ENCODE data around the gene NOSIP.

The NOSIP gene

DNA sequence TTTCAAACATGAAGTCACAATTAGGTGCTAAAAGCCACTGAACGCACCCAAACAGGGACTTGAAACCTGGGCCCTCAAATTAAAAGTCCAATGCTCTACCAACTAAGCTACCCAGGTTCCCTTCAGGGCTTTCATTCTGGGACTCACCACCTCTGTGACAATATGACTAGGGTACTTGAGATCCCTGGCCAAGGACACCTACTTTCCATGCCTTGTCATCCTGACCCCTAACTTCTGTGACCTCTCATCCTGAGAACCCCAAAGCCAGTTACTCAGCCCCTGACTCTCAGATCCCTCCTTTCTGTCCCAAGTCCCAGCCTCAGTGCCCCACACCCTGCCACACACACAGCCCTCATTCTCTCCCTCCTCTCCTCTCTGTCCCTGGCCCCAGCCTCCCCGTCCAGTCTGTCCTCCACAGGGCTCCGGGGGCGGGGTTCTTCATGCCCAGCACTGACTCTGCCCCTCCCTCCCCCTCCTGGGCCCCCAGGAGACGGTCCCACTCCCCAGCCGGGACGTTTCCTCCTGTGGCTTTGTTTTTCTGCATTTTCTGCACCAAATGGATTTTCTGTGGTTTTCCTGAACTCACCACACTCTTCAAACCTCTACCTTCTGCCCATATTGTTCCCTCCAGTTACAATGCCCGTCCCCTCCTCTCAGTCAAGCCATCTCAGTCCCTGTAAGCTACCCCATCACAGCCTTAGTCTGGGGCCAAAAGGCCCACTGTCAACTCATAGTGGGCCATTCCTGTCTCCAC lies 45.5 kb downstream of the NOSIP start:
- H3K4me1 Mint-ChIP-seq (ENCODE audit: low read depth), result peaks cover 16% of the 10 kb centered on the region
- H3K9me3 Mint-ChIP-seq, result no peaks in the 10 kb centered on the region
- H3K27ac Mint-ChIP-seq, result peak overlapping the region; percentile 79
- H3K27me3 Mint-ChIP-seq (ENCODE audit: low read depth), result no peaks in the 10 kb centered on the region
- peak overlapping the region; percentile 88 for H3K4me3 Mint-ChIP-seq
- H3K36me3 Mint-ChIP-seq (ENCODE audit: low read depth), result peaks cover 2% of the 10 kb centered on the region

DNA sequence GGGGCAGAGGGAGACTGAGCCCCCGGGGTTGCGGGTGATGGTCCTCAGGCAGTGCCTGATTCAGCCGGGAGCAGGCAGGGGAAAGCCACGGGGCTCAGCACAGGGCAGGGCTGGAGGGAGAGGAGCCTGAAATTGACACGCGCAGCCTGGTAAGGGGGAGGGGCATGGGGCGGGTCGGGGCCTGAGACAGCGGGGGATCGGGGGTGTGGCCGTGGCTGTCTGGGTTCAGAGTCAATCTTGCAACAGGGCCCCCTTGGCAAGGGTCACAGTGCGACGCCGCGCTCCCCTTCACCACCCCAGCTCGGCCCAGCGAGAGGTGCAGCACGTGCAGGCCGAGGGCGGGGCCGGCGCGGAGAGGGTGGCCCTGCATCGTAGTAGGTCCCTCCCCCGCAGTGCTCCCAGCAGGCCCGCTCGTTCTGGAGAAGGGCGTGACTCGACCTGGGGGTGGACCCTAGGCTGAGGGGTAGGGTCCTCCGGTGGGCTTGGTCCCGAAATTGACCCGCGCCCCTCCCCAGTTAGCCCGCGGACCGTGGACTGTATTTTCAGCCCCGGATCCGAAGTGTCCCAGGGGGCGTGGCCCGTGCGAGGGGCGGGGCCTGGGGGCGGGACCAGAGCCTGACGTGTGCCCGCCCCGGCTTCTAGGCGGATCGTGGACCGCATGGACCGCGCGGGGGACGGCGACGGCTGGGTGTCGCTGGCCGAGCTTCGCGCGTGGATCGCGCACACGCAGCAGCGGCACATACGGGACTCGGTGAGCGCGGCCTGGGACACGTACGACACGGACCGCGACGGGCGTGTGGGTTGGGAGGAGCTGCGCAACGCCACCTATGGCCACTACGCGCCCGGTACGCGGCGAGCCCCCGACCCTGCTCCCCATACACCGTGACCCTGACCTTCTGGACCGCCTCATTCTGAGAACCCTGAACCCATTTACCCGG lies 46.5 kb downstream of the NOSIP start:
- H3K36me3 Mint-ChIP-seq (ENCODE audit: low read depth), result peaks cover 2% of the 10 kb centered on the region
- no peaks in the 10 kb centered on the region for H3K27me3 Mint-ChIP-seq (ENCODE audit: low read depth)
- H3K4me1 Mint-ChIP-seq (ENCODE audit: low read depth), result peaks cover 16% of the 10 kb centered on the region
- no peaks in the 10 kb centered on the region for H3K9me3 Mint-ChIP-seq
- H3K4me3 Mint-ChIP-seq, result peak overlapping the region; percentile 88
- H3K27ac Mint-ChIP-seq, result peak overlapping the region; percentile 80

DNA sequence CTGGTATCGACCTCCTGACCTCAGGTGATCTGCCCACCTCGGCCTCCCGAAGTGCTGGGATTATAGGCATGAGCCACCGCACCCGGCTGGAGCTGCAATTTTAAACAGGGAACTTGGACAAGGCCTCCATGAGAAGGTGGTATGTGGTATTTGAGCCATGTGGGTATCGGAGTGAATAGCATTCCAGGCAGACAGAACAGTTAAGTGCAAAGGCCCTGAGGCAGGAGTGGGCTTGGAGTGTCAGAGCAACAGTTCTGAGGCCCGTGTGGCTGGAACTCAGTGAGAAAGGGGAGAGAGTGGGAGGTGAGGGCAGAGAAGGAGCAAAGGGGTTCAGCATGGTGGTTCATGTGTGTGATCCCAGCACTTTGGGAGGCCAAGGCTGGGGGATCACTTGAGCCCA lies 49.6 kb downstream of the NOSIP start:
- H3K27me3 Mint-ChIP-seq (ENCODE audit: low read depth), result peaks cover 3% of the 10 kb centered on the region
- H3K4me1 Mint-ChIP-seq (ENCODE audit: low read depth), result peaks cover 27% of the 10 kb centered on the region
- H3K27ac Mint-ChIP-seq, result no peak overlapping the region
- H3K4me3 Mint-ChIP-seq, result peak overlapping the region; percentile 28
- H3K36me3 Mint-ChIP-seq (ENCODE audit: low read depth), result peaks cover 2% of the 10 kb centered on the region
- H3K9me3 Mint-ChIP-seq, result no peaks in the 10 kb centered on the region

DNA sequence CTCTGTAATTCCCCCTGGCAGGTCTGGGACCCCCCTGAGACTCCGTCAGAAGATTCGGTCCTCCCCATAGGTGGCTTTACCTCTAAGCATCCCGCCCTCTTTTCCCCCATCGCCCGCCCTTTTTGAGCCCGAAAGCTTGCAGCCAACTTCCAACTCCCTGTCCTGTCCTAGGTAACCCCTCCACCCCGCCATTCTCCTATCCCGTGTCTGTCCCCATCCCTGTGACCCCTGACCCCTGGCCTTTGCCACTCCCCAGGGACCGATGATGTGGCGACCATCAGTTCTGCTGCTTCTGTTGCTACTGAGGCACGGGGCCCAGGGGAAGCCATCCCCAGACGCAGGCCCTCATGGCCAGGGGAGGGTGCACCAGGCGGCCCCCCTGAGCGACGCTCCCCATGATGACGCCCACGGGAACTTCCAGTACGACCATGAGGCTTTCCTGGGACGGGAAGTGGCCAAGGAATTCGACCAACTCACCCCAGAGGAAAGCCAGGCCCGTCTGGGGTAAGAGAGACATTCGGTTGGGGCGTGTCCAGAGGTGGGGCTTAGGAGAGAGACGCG lies 52.1 kb downstream of the NOSIP start:
- peak overlapping the region; percentile 84 for H3K4me3 Mint-ChIP-seq
- H3K27ac Mint-ChIP-seq, result no peak overlapping the region
- H3K27me3 Mint-ChIP-seq (ENCODE audit: low read depth), result peaks cover 3% of the 10 kb centered on the region
- peaks cover 15% of the 10 kb centered on the region for H3K4me1 Mint-ChIP-seq (ENCODE audit: low read depth)
- no peaks in the 10 kb centered on the region for H3K9me3 Mint-ChIP-seq
- no peaks in the 10 kb centered on the region for H3K36me3 Mint-ChIP-seq (ENCODE audit: low read depth)

DNA sequence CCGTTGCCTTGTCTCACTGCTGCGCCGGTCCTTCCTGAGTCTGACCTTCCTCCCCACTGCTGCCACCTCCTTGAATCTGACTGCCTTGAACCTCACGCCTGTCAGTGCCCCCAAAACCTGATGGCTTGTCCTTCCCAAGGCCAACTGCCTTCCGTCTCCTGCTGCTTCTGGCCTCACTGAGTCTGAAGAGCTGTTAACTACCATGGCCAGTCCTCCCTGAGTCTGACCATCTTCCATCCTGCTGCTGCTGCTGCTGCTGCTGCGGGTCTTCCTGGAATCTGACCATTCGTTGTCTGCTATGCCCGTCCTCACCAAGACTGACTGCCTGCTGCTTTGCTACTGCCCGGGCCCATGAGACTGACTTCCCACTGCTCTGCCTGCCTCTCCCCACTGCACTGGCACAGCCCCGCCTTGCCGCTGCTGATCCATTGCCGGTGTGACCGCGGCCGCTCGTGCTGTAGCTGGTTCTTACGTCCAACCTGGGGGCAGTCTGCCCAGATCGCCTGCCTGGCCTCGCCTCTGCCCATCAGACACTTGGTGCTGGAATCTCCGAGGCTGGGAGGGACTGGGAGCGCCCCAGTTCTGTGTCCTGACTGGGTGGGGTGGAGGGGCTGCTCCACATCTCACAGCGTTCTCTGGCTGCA lies 55.4 kb downstream of the NOSIP start:
- Mint-ChIP-seq H3K27me3 (ENCODE audit: low read depth) (peaks cover 7% of the 10 kb centered on the region), H3K4me1 (ENCODE audit: low read depth) (peaks cover 12% of the 10 kb centered on the region), H3K9me3 (no peaks in the 10 kb centered on the region), H3K4me3 (no peak overlapping the region), H3K36me3 (ENCODE audit: low read depth) (no peaks in the 10 kb centered on the region), H3K27ac (no peak overlapping the region)

DNA sequence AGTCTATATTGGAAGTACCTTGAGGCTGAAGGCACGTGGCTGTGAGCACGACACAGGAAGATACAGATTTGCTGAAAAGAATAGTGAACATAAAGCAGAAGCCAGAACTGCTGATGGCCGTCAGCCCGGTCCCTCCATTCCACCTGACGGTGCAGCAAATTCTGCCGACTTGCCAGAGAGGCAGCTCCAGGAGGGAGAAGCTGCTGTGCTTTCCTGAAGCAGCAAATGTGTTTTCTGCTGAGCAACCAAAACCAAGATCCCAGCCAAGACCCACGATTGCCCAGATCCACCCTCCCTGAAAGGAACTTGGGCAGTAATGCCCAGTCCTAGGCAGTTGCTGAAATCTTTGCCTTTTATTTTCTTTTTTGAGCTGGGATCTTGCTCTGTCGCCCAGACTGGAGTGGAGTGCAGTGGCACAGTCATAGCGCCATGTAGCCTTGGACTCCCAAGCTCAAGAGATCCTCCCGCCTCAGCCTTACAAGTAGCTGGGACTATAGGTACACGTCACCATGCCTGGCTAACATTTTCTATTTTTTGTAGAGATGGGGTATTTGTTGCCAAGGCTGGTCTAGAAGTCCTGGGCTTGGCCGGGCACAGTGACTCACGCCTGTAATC lies 59.5 kb downstream of the NOSIP start:
- Mint-ChIP-seq H3K4me1 (ENCODE audit: low read depth) (peaks cover 2% of the 10 kb centered on the region), H3K27ac (no peak overlapping the region), H3K27me3 (ENCODE audit: low read depth) (peaks cover 18% of the 10 kb centered on the region), H3K36me3 (ENCODE audit: low read depth) (no peaks in the 10 kb centered on the region), H3K4me3 (no peak overlapping the region), H3K9me3 (no peaks in the 10 kb centered on the region)

DNA sequence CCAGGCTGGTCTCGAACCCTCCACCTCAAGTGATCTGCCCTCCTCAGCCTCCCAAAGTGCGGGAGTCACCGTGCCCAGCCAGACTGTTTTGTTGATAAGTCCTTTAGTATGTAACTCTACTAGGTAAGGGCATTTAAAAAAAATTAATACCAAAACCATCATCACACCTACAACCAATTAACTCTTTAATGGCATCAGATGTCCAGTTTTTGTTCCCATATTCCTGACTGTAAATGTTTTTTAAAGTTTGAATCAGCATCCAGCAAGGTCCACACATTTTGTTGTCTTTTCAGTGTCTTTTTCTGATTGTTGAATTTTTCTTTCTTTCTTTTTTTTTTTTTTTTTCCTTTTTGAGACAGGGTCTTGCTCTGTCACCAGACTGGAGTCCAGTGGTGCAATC lies 62.3 kb downstream of the NOSIP start:
- no peaks in the 10 kb centered on the region for H3K36me3 Mint-ChIP-seq (ENCODE audit: low read depth)
- H3K9me3 Mint-ChIP-seq, result no peaks in the 10 kb centered on the region
- no peak overlapping the region for H3K4me3 Mint-ChIP-seq
- peaks cover 9% of the 10 kb centered on the region for H3K4me1 Mint-ChIP-seq (ENCODE audit: low read depth)
- no peak overlapping the region for H3K27ac Mint-ChIP-seq
- peaks cover 21% of the 10 kb centered on the region for H3K27me3 Mint-ChIP-seq (ENCODE audit: low read depth)

DNA sequence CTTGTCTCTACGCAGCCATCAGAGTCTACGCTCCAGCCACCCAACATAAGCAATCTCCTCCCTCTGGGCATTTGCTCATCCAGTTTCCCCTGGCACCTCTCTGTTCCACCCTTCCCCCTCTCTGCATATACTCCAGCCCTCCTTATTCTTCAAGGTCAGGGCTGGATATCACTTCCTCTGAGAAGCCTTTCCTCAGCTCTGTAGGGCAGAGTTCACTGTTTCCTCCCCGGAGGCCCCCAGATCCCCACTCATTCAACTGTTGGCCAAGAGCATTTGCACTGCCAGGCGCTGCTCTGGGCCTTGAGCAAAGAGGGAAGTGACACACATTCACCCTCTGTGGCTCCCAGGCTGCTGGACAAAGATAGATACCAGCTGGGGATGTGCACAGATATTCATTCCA lies 64.6 kb downstream of the NOSIP start:
- peak overlapping the region; percentile 14 for H3K4me3 Mint-ChIP-seq
- no peaks in the 10 kb centered on the region for H3K36me3 Mint-ChIP-seq (ENCODE audit: low read depth)
- H3K27me3 Mint-ChIP-seq (ENCODE audit: low read depth), result peaks cover 24% of the 10 kb centered on the region
- no peaks in the 10 kb centered on the region for H3K9me3 Mint-ChIP-seq
- H3K27ac Mint-ChIP-seq, result no peak overlapping the region
- H3K4me1 Mint-ChIP-seq (ENCODE audit: low read depth), result peaks cover 19% of the 10 kb centered on the region

DNA sequence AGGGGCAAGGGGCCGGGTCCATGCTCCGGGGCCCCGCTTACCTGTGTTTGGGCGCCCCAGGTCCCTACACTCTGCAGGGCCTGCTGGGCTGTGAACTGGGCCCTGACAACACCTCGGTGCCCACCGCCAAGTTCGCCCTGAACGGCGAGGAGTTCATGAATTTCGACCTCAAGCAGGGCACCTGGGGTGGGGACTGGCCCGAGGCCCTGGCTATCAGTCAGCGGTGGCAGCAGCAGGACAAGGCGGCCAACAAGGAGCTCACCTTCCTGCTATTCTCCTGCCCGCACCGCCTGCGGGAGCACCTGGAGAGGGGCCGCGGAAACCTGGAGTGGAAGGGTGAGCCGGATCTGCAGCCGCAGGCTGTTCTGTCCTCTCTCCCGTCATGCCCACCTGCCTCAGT lies 66.2 kb downstream of the NOSIP start:
- Mint-ChIP-seq H3K9me3 (no peaks in the 10 kb centered on the region), H3K27me3 (ENCODE audit: low read depth) (peaks cover 17% of the 10 kb centered on the region), H3K36me3 (ENCODE audit: low read depth) (no peaks in the 10 kb centered on the region), H3K4me3 (no peak overlapping the region), H3K27ac (no peak overlapping the region), H3K4me1 (ENCODE audit: low read depth) (peaks cover 19% of the 10 kb centered on the region)

DNA sequence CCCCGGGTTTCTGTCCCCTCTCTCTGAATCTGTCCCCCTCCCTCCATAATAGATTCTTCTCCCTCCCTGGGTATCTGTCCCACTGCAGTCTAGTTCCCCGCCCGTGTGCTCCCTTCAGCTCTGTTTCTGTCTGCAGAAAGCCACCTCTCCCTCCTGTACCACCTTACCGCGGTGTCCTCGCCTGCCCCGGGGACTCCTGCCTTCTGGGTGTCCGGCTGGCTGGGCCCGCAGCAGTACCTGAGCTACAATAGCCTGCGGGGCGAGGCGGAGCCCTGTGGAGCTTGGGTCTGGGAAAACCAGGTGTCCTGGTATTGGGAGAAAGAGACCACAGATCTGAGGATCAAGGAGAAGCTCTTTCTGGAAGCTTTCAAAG lies 66.6 kb downstream of the NOSIP start:
- Mint-ChIP-seq H3K9me3 (no peaks in the 10 kb centered on the region), H3K36me3 (ENCODE audit: low read depth) (no peaks in the 10 kb centered on the region), H3K4me1 (ENCODE audit: low read depth) (peaks cover 19% of the 10 kb centered on the region), H3K27me3 (ENCODE audit: low read depth) (peaks cover 15% of the 10 kb centered on the region), H3K4me3 (peak overlapping the region; percentile 82), H3K27ac (peak overlapping the region; percentile 49)

DNA sequence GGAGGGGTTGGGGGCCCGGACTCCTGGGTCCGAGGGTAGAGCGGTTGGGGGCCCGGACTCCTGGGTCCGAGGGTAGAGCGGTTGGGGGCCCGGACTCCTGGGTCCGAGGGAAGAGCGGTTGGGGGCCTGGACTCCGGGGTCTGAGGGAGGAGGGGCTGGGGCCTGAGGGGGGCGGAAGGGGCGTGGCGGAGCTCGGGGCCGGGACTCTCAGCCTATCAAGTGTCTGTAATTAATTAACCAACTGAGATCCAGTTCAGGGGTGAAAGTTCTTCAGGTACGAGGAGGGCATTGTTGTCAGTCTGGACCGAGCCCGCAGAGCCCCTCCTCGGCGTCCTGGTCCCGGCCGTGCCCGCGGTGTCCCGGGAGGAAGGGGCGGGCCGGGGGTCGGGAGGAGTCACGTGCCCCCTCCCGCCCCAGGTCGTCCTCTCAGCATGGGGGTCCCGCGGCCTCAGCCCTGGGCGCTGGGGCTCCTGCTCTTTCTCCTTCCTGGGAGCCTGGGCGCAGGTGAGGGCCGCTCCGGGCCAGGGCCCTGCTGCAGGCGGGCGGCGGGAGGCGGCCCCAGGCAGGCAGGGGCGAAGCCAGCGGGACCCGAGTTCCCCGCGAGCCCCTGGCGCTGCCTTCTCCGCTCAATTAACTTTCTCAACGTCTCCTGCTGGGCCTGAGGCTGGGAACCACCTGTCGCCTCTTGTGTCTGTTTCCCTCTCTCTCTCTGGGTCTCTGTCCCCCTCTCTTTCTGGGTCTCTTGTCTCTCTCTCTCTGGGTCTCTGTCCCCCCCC lies 67.2 kb downstream of the NOSIP start:
- no peaks in the 10 kb centered on the region for H3K9me3 Mint-ChIP-seq
- H3K27me3 Mint-ChIP-seq (ENCODE audit: low read depth), result peaks cover 15% of the 10 kb centered on the region
- H3K4me1 Mint-ChIP-seq (ENCODE audit: low read depth), result peaks cover 19% of the 10 kb centered on the region
- H3K27ac Mint-ChIP-seq, result peak overlapping the region; percentile 49
- H3K4me3 Mint-ChIP-seq, result peak overlapping the region; percentile 82
- no peaks in the 10 kb centered on the region for H3K36me3 Mint-ChIP-seq (ENCODE audit: low read depth)

DNA sequence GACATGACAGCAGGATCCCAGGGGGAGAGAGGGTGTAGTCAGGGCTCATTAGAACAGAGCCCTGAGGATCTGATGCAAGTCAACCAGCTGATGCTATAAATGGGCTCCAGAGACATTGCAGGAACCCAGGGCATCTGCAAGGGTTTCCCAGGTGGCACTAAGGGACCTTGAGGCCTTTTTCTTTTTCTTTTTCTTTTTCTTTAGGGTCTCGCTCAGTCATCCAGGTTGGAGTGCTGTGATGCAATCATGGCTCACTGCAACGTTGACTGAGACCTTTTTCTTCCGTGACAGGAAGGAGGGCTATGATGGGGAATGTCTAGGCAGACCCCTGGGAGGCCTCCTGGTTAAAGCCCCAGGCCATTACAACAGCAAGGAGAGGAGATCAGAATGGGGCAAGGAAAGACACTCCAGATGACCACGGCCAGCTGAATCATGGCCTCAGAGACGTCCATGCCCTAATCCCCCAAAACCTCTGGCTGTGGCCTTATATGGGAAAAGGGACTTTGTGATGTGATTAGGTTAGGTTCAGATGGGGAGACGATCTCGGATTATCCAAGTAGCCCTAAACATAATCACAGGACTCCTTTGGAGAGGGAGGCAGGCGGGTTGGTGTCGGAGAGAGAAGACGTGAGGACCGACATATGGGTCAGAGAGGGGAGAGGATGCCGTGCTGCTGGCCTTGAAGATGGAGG lies 72.4 kb downstream of the NOSIP start:
- Mint-ChIP-seq H3K27me3 (ENCODE audit: low read depth) (peaks cover 4% of the 10 kb centered on the region), H3K9me3 (no peaks in the 10 kb centered on the region), H3K36me3 (ENCODE audit: low read depth) (no peaks in the 10 kb centered on the region), H3K4me1 (ENCODE audit: low read depth) (peaks cover 24% of the 10 kb centered on the region), H3K27ac (peak overlapping the region; percentile 12), H3K4me3 (no peak overlapping the region)

DNA sequence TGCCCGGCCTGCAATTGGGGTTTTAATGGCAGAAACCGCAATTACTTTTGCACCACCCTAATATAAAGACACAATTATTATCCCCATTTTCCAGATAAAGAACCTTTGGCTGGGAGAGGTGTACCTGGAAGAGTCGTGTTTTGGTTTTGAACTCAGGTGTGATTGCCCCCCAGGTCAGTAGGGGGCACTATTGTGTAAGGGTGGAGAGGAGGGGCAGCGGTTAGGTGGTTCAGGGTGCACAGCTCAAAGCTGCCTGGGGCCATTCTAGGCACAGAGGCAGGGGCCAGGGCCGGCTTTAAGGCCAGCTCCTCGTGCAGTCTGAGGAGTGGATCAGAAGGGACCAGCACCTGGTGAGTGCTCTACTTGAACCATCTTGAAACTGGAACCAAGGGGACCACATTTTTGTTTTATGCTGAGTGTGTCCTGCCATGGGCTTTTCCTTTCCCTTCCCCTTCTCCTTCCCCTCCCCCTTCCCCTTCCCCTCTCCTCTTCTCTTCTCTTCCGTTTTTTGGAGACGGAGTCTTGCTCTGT lies 73.7 kb downstream of the NOSIP start:
- H3K9me3 Mint-ChIP-seq, result no peaks in the 10 kb centered on the region
- H3K4me3 Mint-ChIP-seq, result no peak overlapping the region
- H3K27ac Mint-ChIP-seq, result peak overlapping the region; percentile 45
- H3K4me1 Mint-ChIP-seq (ENCODE audit: low read depth), result peaks cover 28% of the 10 kb centered on the region
- H3K27me3 Mint-ChIP-seq (ENCODE audit: low read depth), result no peaks in the 10 kb centered on the region
- no peaks in the 10 kb centered on the region for H3K36me3 Mint-ChIP-seq (ENCODE audit: low read depth)
